GM19240 (cell line): ENCODE measurements around the gene LRRC59.
"Not testable (repeated sequence)": the region's sequence is repeated elsewhere in the genome, so short reads cannot be mapped to it uniquely, and the experiment has no call there.

Experiments
- DNase-seq: peaks from one replicate; pipeline ENCODE4 v3.0.0; 2011; ENCODE audit warnings: low spot score; ENCODE audit not compliant: insufficient read length

The LRRC59 gene

GRCh38 chr17:50397111-50397918 lies at the start of gene LRRC59:
TSS of gene LRRC59 (minus strand) at chr17:50397523. CDS start at chr17:50397317, 206 bp downstream.
- peak; percentile 82 for DNase-seq

GRCh38 chr17:50445730-50446325 lies 48.5 kb upstream of the LRRC59 start:
- no peak for DNase-seq

GRCh38 chr17:50444841-50445715 lies 47.8 kb upstream of the LRRC59 start:
- DNase-seq = no peak

GRCh38 chr17:50443505-50443974 lies 46.2 kb upstream of the LRRC59 start:
- no peak for DNase-seq

GRCh38 chr17:50440838-50441829 lies 43.8 kb upstream of the LRRC59 start:
- no peak for DNase-seq

- DNase-seq = no peak
Observed at GRCh38 chr17:50440172-50440837, 43.0 kb upstream of the LRRC59 start.

- no peak for DNase-seq
Observed at GRCh38 chr17:50439008-50439407, 41.7 kb upstream of the LRRC59 start.

GRCh38 chr17:50437409-50437808 lies 40.1 kb upstream of the LRRC59 start:
- DNase-seq = no peak

- no peak for DNase-seq
Observed at GRCh38 chr17:50432125-50432762, 34.9 kb upstream of the LRRC59 start.

- no peak for DNase-seq
Observed at GRCh38 chr17:50430821-50431618, 33.7 kb upstream of the LRRC59 start.

GRCh38 chr17:50429793-50430192 lies 32.5 kb upstream of the LRRC59 start:
- DNase-seq = no peak

GRCh38 chr17:50428831-50429424 lies 31.6 kb upstream of the LRRC59 start:
- DNase-seq = no peak

- not testable (repeated sequence) for DNase-seq
Observed at GRCh38 chr17:50428126-50428525, 30.8 kb upstream of the LRRC59 start.

- peak; percentile 28 for DNase-seq
Observed at GRCh38 chr17:50426814-50427787, 29.8 kb upstream of the LRRC59 start.

- DNase-seq = no peak
Observed at GRCh38 chr17:50426472-50426782, 29.1 kb upstream of the LRRC59 start.

- DNase-seq = peak; percentile 48
Observed at GRCh38 chr17:50425682-50426471, 28.6 kb upstream of the LRRC59 start, which contains the start of gene ACSF2. TSS of gene ACSF2 (plus strand) at chr17:50426218. CDS start at chr17:50426262, 44 bp downstream.
